SH-SY5Y (cell line): ENCODE results near the gene IFT88.

Source experiments
- GATA2 ChIP-seq: IDR thresholded peaks from 2 replicates; pipeline ENCODE4 v1.6.1; 2011; ENCODE audit warnings: mild to moderate bottlenecking, low read depth, low read length
- GATA3 ChIP-seq: IDR thresholded peaks from 2 replicates; pipeline ENCODE4 v1.6.1; 2011; ENCODE audit warnings: low read depth, mild to moderate bottlenecking, low read length, moderate library complexity

Gene IFT88

GRCh38 chr13:20719783-20720182, 152.8 kb downstream of the IFT88 start:
- TF ChIP-seq GATA3, result no peak
- TF ChIP-seq GATA2, result no peak

GRCh38 chr13:20720499-20720898, 153.5 kb downstream of the IFT88 start:
- TF ChIP-seq GATA3 (no peak), GATA2 (no peak)

- TF ChIP-seq GATA2, result no peak
- no peak for TF ChIP-seq GATA3
Observed at GRCh38 chr13:20721058-20721453, 154.1 kb downstream of the IFT88 start.

DNA sequence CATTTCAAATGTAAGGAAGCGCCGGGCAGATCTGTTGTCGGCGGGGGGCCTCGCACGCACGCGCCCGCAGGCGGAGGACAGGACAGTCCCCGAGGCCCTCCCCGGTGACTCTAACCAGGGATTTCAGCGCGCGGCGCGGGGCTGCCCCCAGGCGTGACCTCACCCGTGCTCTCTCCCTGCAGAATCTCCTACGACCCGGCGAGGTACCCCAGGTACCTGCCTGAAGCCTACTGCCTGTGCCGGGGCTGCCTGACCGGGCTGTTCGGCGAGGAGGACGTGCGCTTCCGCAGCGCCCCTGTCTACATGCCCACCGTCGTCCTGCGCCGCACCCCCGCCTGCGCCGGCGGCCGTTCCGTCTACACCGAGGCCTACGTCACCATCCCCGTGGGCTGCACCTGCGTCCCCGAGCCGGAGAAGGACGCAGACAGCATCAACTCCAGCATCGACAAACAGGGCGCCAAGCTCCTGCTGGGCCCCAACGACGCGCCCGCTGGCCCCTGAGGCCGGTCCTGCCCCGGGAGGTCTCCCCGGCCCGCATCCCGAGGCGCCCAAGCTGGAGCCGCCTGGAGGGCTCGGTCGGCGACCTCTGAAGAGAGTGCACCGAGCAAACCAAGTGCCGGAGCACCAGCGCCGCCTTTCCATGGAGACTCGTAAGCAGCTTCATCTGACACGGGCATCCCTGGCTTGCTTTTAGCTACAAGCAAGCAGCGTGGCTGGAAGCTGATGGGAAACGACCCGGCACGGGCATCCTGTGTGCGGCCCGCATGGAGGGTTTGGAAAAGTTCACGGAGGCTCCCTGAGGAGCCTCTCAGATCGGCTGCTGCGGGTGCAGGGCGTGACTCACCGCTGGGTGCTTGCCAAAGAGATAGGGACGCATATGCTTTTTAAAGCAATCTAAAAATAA, 154.7 kb downstream of the IFT88 start:
- TF ChIP-seq GATA2 (no peak), GATA3 (no peak)

GRCh38 chr13:20727856-20728255, 160.9 kb downstream of the IFT88 start:
- TF ChIP-seq GATA3 (no peak), GATA2 (no peak)

- TF ChIP-seq GATA3, result no peak
- TF ChIP-seq GATA2, result no peak
Observed at GRCh38 chr13:20728579-20729311, 161.8 kb downstream of the IFT88 start.

GRCh38 chr13:20729633-20730585, 163.0 kb downstream of the IFT88 start:
- no peak for TF ChIP-seq GATA2
- no peak for TF ChIP-seq GATA3

DNA sequence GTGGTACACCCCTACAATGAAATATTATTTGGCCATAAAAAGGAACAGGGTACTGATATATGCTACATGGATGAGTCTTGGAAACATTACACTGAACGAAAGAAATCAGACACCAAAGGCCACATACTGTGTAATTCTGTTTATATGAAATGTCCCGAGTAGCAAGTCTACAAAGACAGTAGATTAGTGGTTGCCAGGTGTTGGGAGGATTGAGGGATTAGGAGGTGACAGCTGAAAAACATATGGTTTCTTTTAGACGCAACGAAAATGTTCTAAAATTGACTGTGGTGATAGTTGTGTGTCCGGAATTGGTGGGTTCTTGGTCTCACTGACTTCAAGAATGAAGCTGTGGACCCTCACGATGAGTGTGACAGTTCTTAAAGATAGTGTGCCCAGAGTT, 171.7 kb downstream of the IFT88 start:
- TF ChIP-seq GATA3 (no peak), GATA2 (no peak)

GRCh38 chr13:20740021-20740420, 173.1 kb downstream of the IFT88 start:
- TF ChIP-seq GATA3 (no peak), GATA2 (no peak)
